GM10248 (cell line): Measurements from ENCODE around the gene TYK2.

Experiments used
- CTCF ChIA-PET: fragments of 300-600 bp; sonication (Branson Sonifier 250); formaldehyde crosslinking; extraction: SDS; loops from one replicate; lab custom pipeline; 2021; ENCODE audit warnings: antibody characterized with exemption; lab: Yijun Ruan, JAX
- POLR2A ChIA-PET: fragments of 350-650 bp; sonication (Branson Sonifier 250); formaldehyde crosslinking; extraction: SDS; loops from one replicate; lab custom pipeline; 2020; ENCODE audit warnings: antibody characterized with exemption; lab: Yijun Ruan, JAX
- DNase-seq: peaks from one replicate; pipeline ENCODE4 v3.0.0; 2012; ENCODE audit errors: extremely low spot score
- TF ChIP-seq, protein P1 (sequence below): IDR thresholded peaks from 2 replicates; pipeline ENCODE4 v1.5.1; 2012; ENCODE audit warnings: mild to moderate bottlenecking, low read depth; ENCODE audit errors: extremely low read depth, missing control alignments, control extremely low read depth

The TYK2 gene

GRCh38 chr19:10320602-10321416 is 59.6 kb downstream of the TYK2 start:
- TF ChIP-seq, protein P1, sequence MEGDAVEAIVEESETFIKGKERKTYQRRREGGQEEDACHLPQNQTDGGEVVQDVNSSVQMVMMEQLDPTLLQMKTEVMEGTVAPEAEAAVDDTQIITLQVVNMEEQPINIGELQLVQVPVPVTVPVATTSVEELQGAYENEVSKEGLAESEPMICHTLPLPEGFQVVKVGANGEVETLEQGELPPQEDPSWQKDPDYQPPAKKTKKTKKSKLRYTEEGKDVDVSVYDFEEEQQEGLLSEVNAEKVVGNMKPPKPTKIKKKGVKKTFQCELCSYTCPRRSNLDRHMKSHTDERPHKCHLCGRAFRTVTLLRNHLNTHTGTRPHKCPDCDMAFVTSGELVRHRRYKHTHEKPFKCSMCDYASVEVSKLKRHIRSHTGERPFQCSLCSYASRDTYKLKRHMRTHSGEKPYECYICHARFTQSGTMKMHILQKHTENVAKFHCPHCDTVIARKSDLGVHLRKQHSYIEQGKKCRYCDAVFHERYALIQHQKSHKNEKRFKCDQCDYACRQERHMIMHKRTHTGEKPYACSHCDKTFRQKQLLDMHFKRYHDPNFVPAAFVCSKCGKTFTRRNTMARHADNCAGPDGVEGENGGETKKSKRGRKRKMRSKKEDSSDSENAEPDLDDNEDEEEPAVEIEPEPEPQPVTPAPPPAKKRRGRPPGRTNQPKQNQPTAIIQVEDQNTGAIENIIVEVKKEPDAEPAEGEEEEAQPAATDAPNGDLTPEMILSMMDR = no peak
- CTCF ChIA-PET = interaction anchor here (1.5 to 1.8 kb wide), 2 partner anchors 9 to 68 kb away, joined by 4 to 6 read pairs; no protein-coding TSS in a partner anchor
- POLR2A ChIA-PET = interaction anchor here (0.5 to 0.6 kb wide), 3 partner anchors 10 to 1147 kb away, joined by 3 to 6 read pairs (median 4); no protein-coding TSS in a partner anchor
- DNase-seq = no peak

DNA sequence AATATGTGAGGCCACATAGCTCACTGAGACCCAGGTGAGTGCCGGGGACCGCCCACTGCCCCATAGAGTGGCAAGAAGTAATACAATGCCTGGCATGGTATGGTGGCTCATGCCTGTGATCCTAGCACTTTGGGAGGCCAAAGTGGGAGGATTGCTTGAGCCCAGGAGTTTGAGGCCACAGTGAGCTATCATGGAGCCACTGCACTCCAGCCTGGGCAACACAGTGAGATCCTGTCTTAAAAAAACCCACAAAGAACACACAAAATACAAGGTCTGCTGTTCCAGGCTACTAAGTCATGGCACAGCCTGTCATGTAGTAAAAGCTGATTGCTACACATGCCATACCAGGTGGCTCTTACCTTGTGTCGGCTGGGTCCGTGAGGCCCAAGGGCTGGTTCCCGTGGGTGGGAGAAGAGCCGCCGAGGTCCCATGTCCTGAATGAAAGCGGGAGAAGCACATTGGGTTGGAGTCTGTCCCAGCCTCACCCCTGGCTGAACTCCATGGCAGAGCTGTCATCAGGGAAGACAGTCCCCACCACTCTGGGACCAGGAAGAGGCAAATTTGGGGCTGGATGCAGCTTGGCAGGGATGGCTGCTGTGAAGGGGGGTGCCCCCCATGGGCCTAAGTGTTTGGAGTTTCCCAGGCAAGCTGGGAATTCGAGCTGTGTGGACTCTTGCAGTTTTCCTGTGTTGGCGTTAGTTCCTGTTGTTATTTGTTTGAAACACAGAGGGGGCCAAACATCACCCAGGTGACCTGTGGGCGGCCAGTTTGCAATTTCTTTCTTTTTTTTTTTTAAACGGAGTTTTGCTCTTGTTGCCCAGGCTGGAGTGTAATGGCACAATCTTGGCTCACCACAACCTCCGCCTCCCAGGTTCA is 61.3 kb downstream of the TYK2 start:
- ChIA-PET CTCF (interaction anchor here (1.3 kb wide), 1 partner anchor 13 kb away, joined by 3 read pairs; no protein-coding TSS in a partner anchor), POLR2A (no interaction called here)
- TF ChIP-seq, protein P1 = no peak
- DNase-seq = no peak

- no peak for DNase-seq
- CTCF ChIA-PET = interaction anchor here (1.6 kb wide), 1 partner anchor 56 kb away, joined by 3 read pairs; no protein-coding TSS in a partner anchor
- TF ChIP-seq, protein P1 = no peak
- POLR2A ChIA-PET = interaction anchor here (0.6 to 1.8 kb wide), 2 partner anchors 33 to 46 kb away, joined by 4 to 9 read pairs; partner anchors contain the start of gene ICAM1
Observed at GRCh38 chr19:10317857-10318462, 62.4 kb downstream of the TYK2 start.

- TF ChIP-seq, protein P1 = no peak
- POLR2A ChIA-PET = interaction anchor here (0.6 to 1.8 kb wide), 3 partner anchors 16 to 46 kb away, joined by 4 to 9 read pairs (median 6); partner anchors contain the start of gene ICAM1
- no peak for DNase-seq
- CTCF ChIA-PET = interaction anchor here (1.6 to 1.9 kb wide), 2 partner anchors 55 to 74 kb away, joined by 3 to 4 read pairs; no protein-coding TSS in a partner anchor
Observed at GRCh38 chr19:10317045-10317856, 63.1 kb downstream of the TYK2 start.

GRCh38 chr19:10316229-10317044 is 63.9 kb downstream of the TYK2 start:
- no peak for DNase-seq
- ChIA-PET CTCF (interaction anchor here (1.6 to 1.9 kb wide), 2 partner anchors 55 to 75 kb away, joined by 3 to 4 read pairs; no protein-coding TSS in a partner anchor), POLR2A (interaction anchor here (1.0 to 1.8 kb wide), 2 partner anchors 17 to 45 kb away, joined by 6 to 9 read pairs; partner anchors contain the start of gene ICAM1)
- TF ChIP-seq, protein P1 = no peak
